Stimulated activated CD8-positive, alpha-beta memory T cell treated with anti-CD3 and anti-CD28 coated beads, Interleukin-15, amount 100 ng/mL, for 4 hours (primary cell): ENCODE results near the gene INTS11.
A peak's percentile ranks its signal among the peaks of the same experiment; 100 is the strongest.
"Not testable (repeated sequence)": the region's sequence is repeated elsewhere in the genome, so short reads cannot be mapped to it uniquely, and the experiment has no call there.

ENCODE experiments used
- DNase-seq, 2 donors: peaks; one replicate each; pipeline ENCODE4 v3.0.0-alpha.2; 2020; ENCODE audit warnings: low read depth in 2 of 2

INTS11 gene

GRCh38 chr1:1324524-1325287 lies at the start of gene INTS11, which contains the start of gene CPTP:
INTS11 (minus strand) TSS chr1:1324660; CDS start chr1:1324608, 52 bp downstream.
CPTP (plus strand) TSS chr1:1324802; CDS start chr1:1326911, 2,109 bp downstream.
- DNase-seq = peak; percentile 91 to 93

GRCh38 chr1:1373815-1374588 lies 49.5 kb upstream of the INTS11 start:
- DNase-seq = no peak

GRCh38 chr1:1373051-1373814 lies 48.8 kb upstream of the INTS11 start:
- no peak for DNase-seq

- DNase-seq = peak; percentile 50 to 59
Observed at GRCh38 chr1:1371746-1372711, 47.6 kb upstream of the INTS11 start.

- DNase-seq = peak in 1 of 2 donors; percentile 13
Observed at GRCh38 chr1:1371364-1371745, 46.9 kb upstream of the INTS11 start.

- no peak for DNase-seq
Observed at GRCh38 chr1:1370771-1371300, 46.4 kb upstream of the INTS11 start.

GRCh38 chr1:1370094-1370493 lies 45.6 kb upstream of the INTS11 start:
- not testable (repeated sequence) for DNase-seq

GRCh38 chr1:1367315-1367714 lies 42.9 kb upstream of the INTS11 start:
- DNase-seq = no peak

GRCh38 chr1:1366699-1367066 lies 42.2 kb upstream of the INTS11 start:
- DNase-seq = no peak

- DNase-seq = no peak
Observed at GRCh38 chr1:1365875-1366698, 41.6 kb upstream of the INTS11 start.

- no peak for DNase-seq
Observed at GRCh38 chr1:1364266-1364665, 39.8 kb upstream of the INTS11 start.

GRCh38 chr1:1361982-1362423 lies 37.5 kb upstream of the INTS11 start:
- no peak for DNase-seq

GRCh38 chr1:1361233-1361981 lies 36.9 kb upstream of the INTS11 start:
- DNase-seq = no peak

GRCh38 chr1:1360506-1361169 lies 36.2 kb upstream of the INTS11 start:
- no peak for DNase-seq

- no peak for DNase-seq
Observed at GRCh38 chr1:1359664-1360468, 35.4 kb upstream of the INTS11 start.

- no peak for DNase-seq
Observed at GRCh38 chr1:1359308-1359663, 34.8 kb upstream of the INTS11 start.

- DNase-seq = no peak
Observed at GRCh38 chr1:1358433-1359271, 34.2 kb upstream of the INTS11 start, which contains the start of gene MXRA8. MXRA8 (minus strand) TSS chr1:1358555; CDS start chr1:1358504, 51 bp downstream.
